Breast epithelium (tissue), 3 donors: ENCODE measurements around the gene GALK1.

Experiments used
- CTCF ChIP-seq, 3 donors: fragments of 450-650 bp; IDR thresholded peaks; one replicate each; pipeline ENCODE4 v1.5.1; 2016 to 2017; ENCODE audit warnings: antibody characterized with exemption in 3 of 3, mild to moderate bottlenecking in 3 of 3, moderate library complexity in 3 of 3
- POLR2A ChIP-seq: fragments of 450-650 bp; IDR thresholded peaks from one replicate; pipeline ENCODE4 v1.6.1; 2016; ENCODE audit warnings: antibody characterized with exemption, mild to moderate bottlenecking, moderate library complexity
- POLR2AphosphoS5 ChIP-seq, 3 donors: sonication (generic); formaldehyde crosslinking; IDR thresholded peaks; one replicate each; pipeline ENCODE4 v1.6.1; 2017; ENCODE audit warnings: antibody characterized with exemption in 3 of 3

- no peak for TF ChIP-seq CTCF (IDR thresholded peaks at IDR 0.05)
- no peak for TF ChIP-seq POLR2A
- no peak for TF ChIP-seq POLR2AphosphoS5 (IDR thresholded peaks at IDR 0.05)
Measured at GRCh38 chr17:75748706-75749105, 16.3 kb downstream of the GALK1 start.
